Neural progenitor cell (in vitro differentiated cells): ENCODE results near the gene ACAP2.

ENCODE experiments used
- EZH2 ChIP-seq: fragments of 200-600 bp; sonication (generic); IDR thresholded peaks from 2 replicates; pipeline ENCODE4 v1.6.1; 2017; ENCODE audit warnings: antibody characterized with exemption, mild to moderate bottlenecking, moderate library complexity
- TF ChIP-seq, protein P1 (sequence below): fragments of 200-600 bp; sonication (generic); IDR thresholded peaks from 2 replicates; pipeline ENCODE4 v1.5.1; 2017; ENCODE audit warnings: antibody characterized with exemption, mild to moderate bottlenecking

DNA sequence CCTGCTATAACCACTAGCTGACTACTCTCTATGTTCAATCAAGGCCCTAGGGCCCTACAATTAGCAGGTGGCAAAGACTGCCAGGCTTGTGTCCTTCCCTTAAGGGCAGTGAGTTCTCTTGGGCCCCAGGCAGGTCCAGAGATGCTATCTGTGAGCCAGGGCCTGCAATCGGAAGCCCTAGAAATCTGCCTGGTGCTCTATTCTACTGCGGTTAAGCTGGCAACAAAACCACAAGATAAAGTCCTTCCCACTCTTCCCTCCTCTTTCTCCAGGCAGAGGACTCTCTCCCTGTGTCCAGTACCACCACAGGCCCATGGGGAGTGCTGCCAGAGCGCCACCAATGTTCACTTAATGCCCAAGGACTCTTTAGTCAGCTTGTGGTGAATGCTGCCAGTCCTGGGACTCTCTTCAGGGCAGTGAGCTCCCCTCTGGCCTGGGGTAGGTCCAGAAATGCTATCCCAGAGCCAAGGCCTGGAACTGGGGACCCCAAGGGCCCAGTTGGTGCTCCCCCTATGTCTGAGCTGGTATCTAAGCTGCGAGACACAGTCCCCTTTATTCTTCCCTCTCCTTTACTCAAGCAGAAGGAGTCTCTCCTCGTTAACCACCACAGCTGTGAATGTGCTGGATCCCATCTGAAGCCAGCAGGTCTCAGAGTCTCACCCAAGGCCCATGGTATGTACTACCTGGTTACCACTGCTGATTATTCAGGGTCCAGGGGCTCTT is 206.6 kb downstream of the ACAP2 start:
- TF ChIP-seq, protein P1, sequence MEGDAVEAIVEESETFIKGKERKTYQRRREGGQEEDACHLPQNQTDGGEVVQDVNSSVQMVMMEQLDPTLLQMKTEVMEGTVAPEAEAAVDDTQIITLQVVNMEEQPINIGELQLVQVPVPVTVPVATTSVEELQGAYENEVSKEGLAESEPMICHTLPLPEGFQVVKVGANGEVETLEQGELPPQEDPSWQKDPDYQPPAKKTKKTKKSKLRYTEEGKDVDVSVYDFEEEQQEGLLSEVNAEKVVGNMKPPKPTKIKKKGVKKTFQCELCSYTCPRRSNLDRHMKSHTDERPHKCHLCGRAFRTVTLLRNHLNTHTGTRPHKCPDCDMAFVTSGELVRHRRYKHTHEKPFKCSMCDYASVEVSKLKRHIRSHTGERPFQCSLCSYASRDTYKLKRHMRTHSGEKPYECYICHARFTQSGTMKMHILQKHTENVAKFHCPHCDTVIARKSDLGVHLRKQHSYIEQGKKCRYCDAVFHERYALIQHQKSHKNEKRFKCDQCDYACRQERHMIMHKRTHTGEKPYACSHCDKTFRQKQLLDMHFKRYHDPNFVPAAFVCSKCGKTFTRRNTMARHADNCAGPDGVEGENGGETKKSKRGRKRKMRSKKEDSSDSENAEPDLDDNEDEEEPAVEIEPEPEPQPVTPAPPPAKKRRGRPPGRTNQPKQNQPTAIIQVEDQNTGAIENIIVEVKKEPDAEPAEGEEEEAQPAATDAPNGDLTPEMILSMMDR: no peak
- TF ChIP-seq EZH2: no peak
